Ovary (tissue), 9 donors: ENCODE results near the gene TCF25. TPM values are rescaled to one million over a fixed set of nuclear protein-coding genes. Genes with fewer than 3 reads are reported as not detected.
A peak's percentile ranks its signal among the peaks of the same experiment; 100 is the strongest.
"Not testable (repeated sequence)": the region's sequence is repeated elsewhere in the genome, so short reads cannot be mapped to it uniquely, and the experiment has no call there.

ENCODE experiments used
- DNase-seq, 5 donors: peaks; one replicate each; pipeline ENCODE4 v3.0.0-alpha.2; 2019 to 2020
- H3K27ac ChIP-seq, 2 donors: fragments of 200-600 bp; one replicate each; pipeline versions ENCODE4 v1.5.1 to v1.8.0; 2019 to 2022
- H3K27me3 ChIP-seq: fragments of 200-600 bp; one replicate; pipeline ENCODE4 v1.8.0; 2022
- H3K36me3 ChIP-seq: fragments of 200-600 bp; sonication (generic); one replicate; pipeline ENCODE4 v1.5.1; 2019
- H3K4me1 ChIP-seq: one replicate; pipeline ENCODE4 v1.8.1; 2013; ENCODE audit warnings: mild to moderate bottlenecking, moderate library complexity; ENCODE audit not compliant: insufficient read depth
- H3K4me3 ChIP-seq: fragments of 200-600 bp; sonication (generic); one replicate; pipeline ENCODE4 v1.5.1; 2017
- H3K9me3 ChIP-seq, 2 donors: fragments of 200-600 bp in 1 of 2; sonication (generic) in 1 of 2; one replicate each; pipeline versions ENCODE4 v1.5.1 to v1.8.1; 2013 to 2019; ENCODE audit warnings: mild to moderate bottlenecking in 1 of 2, moderate library complexity in 1 of 2
- EP300 ChIP-seq: sonication (generic); formaldehyde crosslinking; IDR thresholded peaks from one replicate; pipeline ENCODE4 v1.6.1; 2017; ENCODE audit warnings: antibody characterized with exemption
- POLR2A ChIP-seq: fragments of 450-650 bp; IDR thresholded peaks from one replicate; pipeline ENCODE4 v1.6.1; 2017; ENCODE audit warnings: antibody characterized with exemption, mild to moderate bottlenecking, moderate library complexity
- WGBS, 3 donors: extraction: QIAGEN DNeasy Blood & Tissue Kit in 1 of 3; methylation state at CpG; one replicate each; pipeline versions ENCODE4 v1.1.5 to v1.1.7; 2013 to 2017; 5-methylcytosine and 5-hydroxymethylcytosine counted together
- intact Hi-C, 4 donors: fragments of 100-400 bp; cut with DNase I; formaldehyde crosslinking; loops; one replicate each; pipeline versions ENCODE4 v1.11.0 to v1.15.1; 2022 to 2023
- polyA plus RNA-seq, 2 donors: library from polyadenylated mRNA; stranded (reverse); fragments of 200-250 nt in 1 of 2; fragments of 350-450 nt in 1 of 2; fragmentation: Illumina TruSeq in 1 of 2; extraction: RNeasy Lipid Tissue Mini Kit (QIAGEN cat#74804) in 1 of 2; gene quantifications; one replicate each; pipeline ENCODE4 v1.2.3, GENCODE V29; 2013 to 2014
- total RNA-seq, 7 donors: library from RNA; depleted of rRNA in 2 of 7; stranded (reverse); fragments of >200 nt in 2 of 7; fragmentation: NEBNext Ultra II Directional in 3 of 7; extraction: Animal tissue kit (Norgen Biotek cat#: 25700) in 3 of 7; gene quantifications; one replicate each; pipeline versions ENCODE4 v1.1.0 to v1.2.4, GENCODE V29; 2016 to 2023
- TF ChIP-seq, protein P1 (sequence below), 3 donors: fragments of 450-650 bp in 2 of 3; fragments of 200-600 bp in 1 of 3; IDR thresholded peaks; one replicate each; pipeline versions ENCODE4 v1.5.1 to v1.8.0; 2016 to 2022; ENCODE audit warnings: antibody characterized with exemption in 3 of 3, mild to moderate bottlenecking in 1 of 3
- donor health status: DM: no; HTN: no; CAD: no; lungs with moderate emphysema.
- donor health status: DM: no; HTN: no; CAD: no.
- donor health status: Bipolar disorder and iron deficiency.
- donor health status: DM: yes; HTN: yes; CAD: no.
- donor health status: DM: no; HTN: no; CAD: no.
- donor health status: DM: yes; HTN: yes; CAD: no.

The TCF25 gene
- total and polyA plus RNA-seq, 9 donors, result 122 to 210 (median 185) TPM

DNA sequence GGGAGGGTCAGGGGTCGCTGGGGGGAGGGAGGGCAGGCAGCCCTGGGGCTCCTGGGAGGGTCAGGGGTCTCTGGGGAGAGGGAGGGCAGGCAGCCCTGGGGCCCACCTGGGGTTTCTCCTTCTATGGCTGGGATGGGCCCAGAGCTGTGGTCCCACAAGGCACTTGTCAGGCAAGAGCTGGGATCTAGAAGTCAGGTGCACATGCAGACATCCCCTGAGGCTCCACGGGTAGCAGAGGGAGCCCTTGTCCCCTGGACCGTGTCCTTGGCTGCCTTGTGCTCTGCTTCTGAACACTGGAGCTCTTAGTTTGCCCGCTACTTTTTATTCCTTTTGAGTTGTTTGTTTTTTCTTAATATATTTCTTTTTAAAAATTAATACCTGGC is 51.5 kb downstream of the TCF25 start:
- H3K27me3 ChIP-seq, result peaks cover 4% of the 10 kb centered on the region
- 26 to 41% (median 40%) methylated on average over 3 to 4 of the region's 4 CpGs for WGBS, 3 donors
- intact Hi-C loops, result no loop called here

DNA sequence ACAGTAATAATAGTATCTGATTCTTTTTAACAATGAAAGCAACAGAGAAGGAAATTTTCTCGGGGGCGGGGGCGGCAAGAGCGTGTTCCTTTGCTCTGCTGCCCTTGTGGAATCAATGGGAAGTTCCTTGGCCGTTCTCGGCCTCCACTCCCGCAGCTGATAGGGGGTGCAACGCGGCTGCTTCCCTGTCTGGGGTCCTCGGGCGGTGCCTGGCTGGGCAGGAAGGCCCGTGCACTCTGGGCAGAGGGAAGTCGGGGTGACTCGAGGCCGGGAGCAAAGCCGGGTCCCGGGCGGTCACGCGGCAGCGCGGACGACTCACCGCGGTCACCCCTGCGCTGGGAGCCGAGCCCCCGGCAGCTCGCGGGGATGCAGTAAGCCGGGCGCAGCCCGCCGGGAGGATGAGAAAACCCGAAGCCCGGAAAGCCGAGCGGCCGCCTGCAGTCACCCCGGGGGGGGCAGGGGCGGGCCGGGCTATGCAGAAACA is 52.2 kb downstream of the TCF25 start:
- no peak overlapping the region for H3K27ac ChIP-seq
- intact Hi-C loops, result no loop called here
- no peaks in the 10 kb centered on the region for H3K36me3 ChIP-seq
- DNase-seq, result no peak
- peaks cover 5% of the 10 kb centered on the region for H3K4me1 ChIP-seq
- peak overlapping the region; percentile 27 for H3K4me3 ChIP-seq
- TF ChIP-seq, protein P1, sequence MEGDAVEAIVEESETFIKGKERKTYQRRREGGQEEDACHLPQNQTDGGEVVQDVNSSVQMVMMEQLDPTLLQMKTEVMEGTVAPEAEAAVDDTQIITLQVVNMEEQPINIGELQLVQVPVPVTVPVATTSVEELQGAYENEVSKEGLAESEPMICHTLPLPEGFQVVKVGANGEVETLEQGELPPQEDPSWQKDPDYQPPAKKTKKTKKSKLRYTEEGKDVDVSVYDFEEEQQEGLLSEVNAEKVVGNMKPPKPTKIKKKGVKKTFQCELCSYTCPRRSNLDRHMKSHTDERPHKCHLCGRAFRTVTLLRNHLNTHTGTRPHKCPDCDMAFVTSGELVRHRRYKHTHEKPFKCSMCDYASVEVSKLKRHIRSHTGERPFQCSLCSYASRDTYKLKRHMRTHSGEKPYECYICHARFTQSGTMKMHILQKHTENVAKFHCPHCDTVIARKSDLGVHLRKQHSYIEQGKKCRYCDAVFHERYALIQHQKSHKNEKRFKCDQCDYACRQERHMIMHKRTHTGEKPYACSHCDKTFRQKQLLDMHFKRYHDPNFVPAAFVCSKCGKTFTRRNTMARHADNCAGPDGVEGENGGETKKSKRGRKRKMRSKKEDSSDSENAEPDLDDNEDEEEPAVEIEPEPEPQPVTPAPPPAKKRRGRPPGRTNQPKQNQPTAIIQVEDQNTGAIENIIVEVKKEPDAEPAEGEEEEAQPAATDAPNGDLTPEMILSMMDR (IDR thresholded peaks at IDR 0.05), result no peak
- no peak for TF ChIP-seq POLR2A
- TF ChIP-seq EP300, result no peak
- peaks cover 4% of the 10 kb centered on the region for H3K27me3 ChIP-seq
- 1 to 2% (median 1%) methylated on average over 30 to 42 of the region's 42 CpGs for WGBS, 3 donors
- no peaks in the 10 kb centered on the region for H3K9me3 ChIP-seq

More for the DNA sequence above, 51.5 kb downstream of the TCF25 start:
- Histone ChIP-seq H3K9me3 (no peaks in the 10 kb centered on the region), H3K4me1 (peaks cover 5% of the 10 kb centered on the region), H3K4me3 (no peak overlapping the region), H3K27ac (no peak overlapping the region), H3K36me3 (no peaks in the 10 kb centered on the region)
- DNase-seq, result no peak
- TF ChIP-seq, protein P1 (IDR thresholded peaks at IDR 0.05), result no peak
- TF ChIP-seq EP300, result no peak
- TF ChIP-seq POLR2A, result no peak

DNA sequence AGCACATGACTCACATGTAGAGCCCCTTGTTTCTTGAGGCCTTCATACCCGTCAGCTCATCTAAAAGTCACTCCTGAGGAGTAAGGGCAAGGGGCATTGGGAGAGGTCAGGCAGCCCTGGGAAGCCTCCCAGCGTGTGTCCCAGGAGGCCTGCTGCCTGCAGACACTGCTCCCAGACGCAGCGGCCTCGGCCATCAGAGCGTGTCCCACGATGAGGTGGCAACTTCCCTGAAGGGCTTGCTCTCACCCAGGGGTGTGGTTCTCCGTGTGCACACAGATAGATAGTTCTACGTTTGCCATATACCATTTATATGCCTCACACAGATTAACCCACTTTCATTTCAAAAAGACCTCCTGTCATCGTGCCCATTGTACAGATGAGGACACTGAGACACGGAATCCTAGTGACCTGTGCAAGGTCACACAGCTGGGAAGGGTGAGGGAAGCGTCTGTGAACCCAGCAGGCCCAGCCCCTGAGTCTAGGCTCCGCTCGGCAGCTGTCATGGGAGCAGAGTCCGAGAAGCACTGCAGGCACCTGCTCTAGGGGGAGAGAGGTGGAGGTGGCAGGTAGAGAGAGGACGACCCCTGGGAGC is 58.0 kb downstream of the TCF25 start:
- Histone ChIP-seq H3K4me3 (no peak overlapping the region), H3K4me1 (no peaks in the 10 kb centered on the region), H3K27me3 (no peaks in the 10 kb centered on the region), H3K27ac (no peak overlapping the region), H3K9me3 (no peaks in the 10 kb centered on the region), H3K36me3 (no peaks in the 10 kb centered on the region)
- intact Hi-C loops, result no loop called here
- no peak for TF ChIP-seq POLR2A
- TF ChIP-seq, protein P1 (IDR thresholded peaks at IDR 0.05), result no peak
- no peak for TF ChIP-seq EP300
- WGBS, 3 donors, result 84 to 95% (median 92%) methylated on average over 16 of the region's 16 CpGs
- no peak for DNase-seq

DNA sequence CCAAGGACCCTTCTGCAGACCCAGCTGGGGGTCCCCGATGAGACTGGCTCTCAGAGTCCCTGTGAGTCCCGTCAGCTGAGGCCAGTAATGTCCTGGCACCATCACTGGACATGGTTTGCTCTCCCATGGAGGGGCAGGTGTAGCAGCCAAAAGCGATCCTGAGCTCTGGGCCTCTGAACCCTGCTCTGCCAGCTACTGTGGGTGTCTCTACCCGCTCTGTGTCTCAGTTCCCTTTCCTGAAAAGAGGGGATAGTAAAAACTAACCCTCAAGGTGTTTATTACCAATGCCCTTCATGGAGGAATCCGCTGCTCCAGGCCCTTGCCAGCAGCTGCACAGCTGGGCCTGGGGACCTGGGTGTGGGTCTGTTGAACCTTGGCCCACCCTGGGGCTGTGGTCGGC is 58.6 kb downstream of the TCF25 start:
- no peaks in the 10 kb centered on the region for H3K36me3 ChIP-seq
- H3K4me1 ChIP-seq, result no peaks in the 10 kb centered on the region
- TF ChIP-seq POLR2A, result no peak
- TF ChIP-seq, protein P1 (IDR thresholded peaks at IDR 0.05), result no peak
- TF ChIP-seq EP300, result no peak
- H3K9me3 ChIP-seq, result no peaks in the 10 kb centered on the region
- no peak overlapping the region for H3K27ac ChIP-seq
- no peak for DNase-seq
- no peaks in the 10 kb centered on the region for H3K27me3 ChIP-seq
- intact Hi-C loops, result no loop called here
- WGBS, 3 donors, result 90 to 95% (median 90%) methylated on average over 6 of the region's 6 CpGs
- H3K4me3 ChIP-seq, result no peak overlapping the region

DNA sequence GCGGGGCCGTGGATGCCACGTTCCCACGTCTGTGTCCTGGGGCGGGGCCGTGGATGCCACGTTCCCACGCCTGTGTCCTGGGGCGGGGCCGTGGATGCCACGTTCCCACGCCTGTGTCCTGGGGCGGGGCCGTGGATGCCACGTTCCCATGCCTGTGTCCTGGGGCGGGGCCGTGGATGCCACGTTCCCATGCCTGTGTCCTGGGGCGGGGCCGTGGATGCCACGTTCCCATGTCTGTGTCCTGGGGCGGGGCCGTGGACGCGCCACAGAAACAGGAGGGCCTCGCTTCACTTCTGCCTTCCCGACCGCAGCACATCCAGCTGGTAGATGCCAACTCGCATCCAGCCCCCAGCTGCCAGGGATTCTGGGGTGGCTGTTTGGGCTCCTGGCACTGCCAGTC is 60.6 kb downstream of the TCF25 start:
- DNase-seq, intact Hi-C loops, H3K27ac ChIP-seq, H3K4me3 ChIP-seq, H3K9me3 ChIP-seq, H3K27me3 ChIP-seq, H3K36me3 ChIP-seq, H3K4me1 ChIP-seq: not testable (repeated sequence)
- WGBS, 3 donors, result 94 to 96% (median 94%) methylated on average over 10 to 29 of the region's 29 CpGs
